ENCODE measurements around the gene TRAF1. TPM values are rescaled to one million over a fixed set of nuclear protein-coding genes. Genes with fewer than 3 reads are reported as not detected.
A peak's percentile ranks its signal among the peaks of the same experiment; 100 is the strongest.

TRAF1 gene
- total and polyA plus RNA-seq, 2 of the 13 experiments (the other 11 are each of a cell fraction or from before 2014, with no cell fraction given), result 0.44 to 1.0 TPM

GRCh38 chr9:120875954-120876841, 50.4 kb downstream of the TRAF1 start (continued):
- no peak for TF ChIP-seq PAF1 (CRISPR knock-in tag; IDR thresholded peaks at IDR 0.05)
- peak; percentile 73 for TF ChIP-seq PHF8 (CRISPR knock-in tag; IDR thresholded peaks at IDR 0.05)
- TF ChIP-seq, protein P1, sequence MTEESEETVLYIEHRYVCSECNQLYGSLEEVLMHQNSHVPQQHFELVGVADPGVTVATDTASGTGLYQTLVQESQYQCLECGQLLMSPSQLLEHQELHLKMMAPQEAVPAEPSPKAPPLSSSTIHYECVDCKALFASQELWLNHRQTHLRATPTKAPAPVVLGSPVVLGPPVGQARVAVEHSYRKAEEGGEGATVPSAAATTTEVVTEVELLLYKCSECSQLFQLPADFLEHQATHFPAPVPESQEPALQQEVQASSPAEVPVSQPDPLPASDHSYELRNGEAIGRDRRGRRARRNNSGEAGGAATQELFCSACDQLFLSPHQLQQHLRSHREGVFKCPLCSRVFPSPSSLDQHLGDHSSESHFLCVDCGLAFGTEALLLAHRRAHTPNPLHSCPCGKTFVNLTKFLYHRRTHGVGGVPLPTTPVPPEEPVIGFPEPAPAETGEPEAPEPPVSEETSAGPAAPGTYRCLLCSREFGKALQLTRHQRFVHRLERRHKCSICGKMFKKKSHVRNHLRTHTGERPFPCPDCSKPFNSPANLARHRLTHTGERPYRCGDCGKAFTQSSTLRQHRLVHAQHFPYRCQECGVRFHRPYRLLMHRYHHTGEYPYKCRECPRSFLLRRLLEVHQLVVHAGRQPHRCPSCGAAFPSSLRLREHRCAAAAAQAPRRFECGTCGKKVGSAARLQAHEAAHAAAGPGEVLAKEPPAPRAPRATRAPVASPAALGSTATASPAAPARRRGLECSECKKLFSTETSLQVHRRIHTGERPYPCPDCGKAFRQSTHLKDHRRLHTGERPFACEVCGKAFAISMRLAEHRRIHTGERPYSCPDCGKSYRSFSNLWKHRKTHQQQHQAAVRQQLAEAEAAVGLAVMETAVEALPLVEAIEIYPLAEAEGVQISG (CRISPR knock-in tag; IDR thresholded peaks at IDR 0.05), result peak; percentile 70
- TF ChIP-seq ZNF546 (CRISPR knock-in tag; conservative IDR thresholded peaks at IDR 0.05), result 0 out of 2 replicates have a peak, but pooled peaks have one; percentile 41
- no peak for TF ChIP-seq ZNF282 (IDR thresholded peaks at IDR 0.05; ENCODE audit: partially characterized antibody)
- TF ChIP-seq MAZ (IDR thresholded peaks at IDR 0.05; ENCODE audit: borderline replicate concordance, low read depth, low read length), result peak; percentile 70
- TF ChIP-seq MAZ (CRISPR knock-in tag; IDR thresholded peaks at IDR 0.05; ENCODE audit: low read depth), result peak; percentile 78
- peak; percentile 81 for TF ChIP-seq NFYB (CRISPR knock-in tag; IDR thresholded peaks at IDR 0.05)
- TF ChIP-seq ZNF430 (CRISPR knock-in tag; IDR thresholded peaks at IDR 0.05), result 0 out of 2 replicates have a peak, but pooled peaks have one; percentile 59
- peak; percentile 60 for TF ChIP-seq ZFX (CRISPR knock-in tag; IDR thresholded peaks at IDR 0.05; ENCODE audit: low read depth)
- peak; percentile 27; the same call in 1 of the 2 replicates for TF ChIP-seq MED1 (CRISPR knock-in tag; IDR thresholded peaks at IDR 0.05)
- TF ChIP-seq ZNF33B (CRISPR knock-in tag; IDR thresholded peaks at IDR 0.05), result 0 out of 2 replicates have a peak, but pooled peaks have one; percentile 31
- 0 out of 2 replicates have a peak, but pooled peaks have one; percentile 38 for TF ChIP-seq TBX2 (CRISPR knock-in tag; IDR thresholded peaks at IDR 0.05; ENCODE audit: borderline replicate concordance)
- peak; percentile 85 for TF ChIP-seq ZBTB14 (CRISPR knock-in tag; IDR thresholded peaks at IDR 0.05)
- no peak for TF ChIP-seq ZMAT5 (CRISPR knock-in tag; IDR thresholded peaks at IDR 0.05; ENCODE audit: borderline replicate concordance, low read depth)
- 0 out of 2 replicates have a peak, but pooled peaks have one; percentile 2 for TF ChIP-seq CAMTA2 (CRISPR knock-in tag; IDR thresholded peaks at IDR 0.05; ENCODE audit: borderline replicate concordance)
- no peak for TF ChIP-seq ZNF224 (CRISPR knock-in tag; IDR thresholded peaks at IDR 0.05)
- no peak for TF ChIP-seq NR2F1 (CRISPR knock-in tag; IDR thresholded peaks at IDR 0.05)
- TF ChIP-seq BCL3 (CRISPR knock-in tag; IDR thresholded peaks at IDR 0.05), result peak; percentile 35
- no peak for TF ChIP-seq EZH2 (conservative IDR thresholded peaks at IDR 0.05; ENCODE audit: low read depth, low read length)
- TF ChIP-seq SATB2 (CRISPR knock-in tag; IDR thresholded peaks at IDR 0.05), result no peak
- TF ChIP-seq KMT2A (CRISPR knock-in tag; IDR thresholded peaks at IDR 0.05), result no peak
- TF ChIP-seq ZNF740 (CRISPR knock-in tag; IDR thresholded peaks at IDR 0.05), result peak; percentile 28

Data from HepG2 (cell line).